Neutrophil (primary cell): ENCODE results near the gene MN1.

Source experiments
- H3K27ac ChIP-seq: fragments of 200-600 bp; sonication (generic); 2 replicates; pipeline ENCODE4 v1.5.1; 2016; ENCODE audit warnings: mild to moderate bottlenecking, moderate library complexity
- H3K27me3 ChIP-seq: fragments of 200-600 bp; sonication (generic); 2 replicates; pipeline ENCODE4 v1.6.0; 2016; ENCODE audit warnings: mild to moderate bottlenecking
- H3K36me3 ChIP-seq: fragments of 200-600 bp; sonication (generic); 2 replicates; pipeline ENCODE4 v1.5.1; 2017
- H3K4me1 ChIP-seq, 2 experiments: fragments of 200-600 bp in 1 of 2; sonication (generic) in 1 of 2; 1 replicate in 1 of 2; 2 replicates in 1 of 2; pipeline versions ENCODE4 v1.5.1 to v1.6.1; 2013 to 2016; ENCODE audit warnings: low read depth in 1 of 2, low read length in 1 of 2, mild to moderate bottlenecking in 1 of 2, moderate library complexity in 1 of 2; ENCODE audit not compliant: control insufficient read depth in 1 of 2, insufficient read depth in 1 of 2
- H3K4me3 ChIP-seq, 2 experiments: fragments of 200-600 bp in 1 of 2; sonication (generic) in 1 of 2; 1 replicate in 1 of 2; 2 replicates in 1 of 2; pipeline ENCODE4 v1.5.1; 2013 to 2016; ENCODE audit warnings: low read depth in 1 of 2, low read length in 1 of 2, mild to moderate bottlenecking in 1 of 2, moderate library complexity in 1 of 2
- H3K9me3 ChIP-seq: fragments of 200-600 bp; sonication (generic); 2 replicates; pipeline ENCODE4 v1.5.1; 2016
- CTCF ChIP-seq: fragments of 200-600 bp; sonication (generic); IDR thresholded peaks from 2 replicates; pipeline ENCODE4 v1.5.1; 2016; ENCODE audit warnings: antibody characterized with exemption

Gene MN1

GRCh38 chr22:27842201-27842600 is 40.6 kb upstream of the MN1 start:
- H3K27me3 ChIP-seq = no peaks in the 10 kb centered on the region
- peaks cover 12% of the 10 kb centered on the region for H3K36me3 ChIP-seq
- no peak for TF ChIP-seq CTCF
- no peaks in the 10 kb centered on the region for H3K4me1 ChIP-seq
- no peak overlapping the region for H3K27ac ChIP-seq
- H3K4me3 ChIP-seq = no peak overlapping the region
- no peaks in the 10 kb centered on the region for H3K9me3 ChIP-seq

GRCh38 chr22:27840436-27840835 is 38.9 kb upstream of the MN1 start:
- H3K27me3 ChIP-seq = no peaks in the 10 kb centered on the region
- H3K4me3 ChIP-seq = no peak overlapping the region
- H3K4me1 ChIP-seq = no peaks in the 10 kb centered on the region
- no peaks in the 10 kb centered on the region for H3K9me3 ChIP-seq
- H3K36me3 ChIP-seq = peaks cover 5% of the 10 kb centered on the region
- no peak for TF ChIP-seq CTCF
- no peak overlapping the region for H3K27ac ChIP-seq

GRCh38 chr22:27839057-27839660 is 37.6 kb upstream of the MN1 start:
- Histone ChIP-seq H3K4me1 (no peaks in the 10 kb centered on the region), H3K9me3 (no peaks in the 10 kb centered on the region), H3K4me3 (no peak overlapping the region), H3K36me3 (no peaks in the 10 kb centered on the region), H3K27ac (no peak overlapping the region), H3K27me3 (no peaks in the 10 kb centered on the region)
- TF ChIP-seq CTCF = no peak

GRCh38 chr22:27836181-27836580 is 34.6 kb upstream of the MN1 start:
- no peaks in the 10 kb centered on the region for H3K9me3 ChIP-seq
- no peaks in the 10 kb centered on the region for H3K36me3 ChIP-seq
- no peak overlapping the region for H3K27ac ChIP-seq
- TF ChIP-seq CTCF = no peak
- no peak overlapping the region for H3K4me3 ChIP-seq
- H3K27me3 ChIP-seq = no peaks in the 10 kb centered on the region
- no peaks in the 10 kb centered on the region for H3K4me1 ChIP-seq

GRCh38 chr22:27835446-27835845 is 33.9 kb upstream of the MN1 start:
- H3K27ac ChIP-seq = no peak overlapping the region
- H3K36me3 ChIP-seq = no peaks in the 10 kb centered on the region
- H3K4me3 ChIP-seq = no peak overlapping the region
- H3K9me3 ChIP-seq = no peaks in the 10 kb centered on the region
- no peaks in the 10 kb centered on the region for H3K4me1 ChIP-seq
- H3K27me3 ChIP-seq = no peaks in the 10 kb centered on the region
- TF ChIP-seq CTCF = no peak
